Measurements from ENCODE around the gene ATG12.

DNA sequence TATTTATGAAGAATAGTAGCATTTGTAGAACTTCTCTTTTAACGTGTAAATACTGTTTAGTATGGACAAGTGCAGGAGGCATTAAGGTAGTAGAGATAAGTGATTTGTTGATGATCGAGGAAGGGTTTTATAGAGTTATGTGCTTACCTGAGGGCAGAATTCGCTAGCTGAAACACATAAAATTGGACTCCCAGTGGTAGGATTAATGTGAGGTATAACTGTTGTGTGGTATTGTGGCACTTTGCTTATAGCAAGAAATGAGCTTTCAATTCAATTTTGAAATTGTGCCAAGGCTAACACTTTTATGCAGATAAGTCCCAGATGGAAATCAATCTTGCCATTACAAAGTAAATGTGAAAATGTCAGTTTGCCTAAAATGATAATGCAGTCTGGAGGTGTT, 1.6 kb upstream of the ATG12 start:
- TF ChIP-seq, protein P1, sequence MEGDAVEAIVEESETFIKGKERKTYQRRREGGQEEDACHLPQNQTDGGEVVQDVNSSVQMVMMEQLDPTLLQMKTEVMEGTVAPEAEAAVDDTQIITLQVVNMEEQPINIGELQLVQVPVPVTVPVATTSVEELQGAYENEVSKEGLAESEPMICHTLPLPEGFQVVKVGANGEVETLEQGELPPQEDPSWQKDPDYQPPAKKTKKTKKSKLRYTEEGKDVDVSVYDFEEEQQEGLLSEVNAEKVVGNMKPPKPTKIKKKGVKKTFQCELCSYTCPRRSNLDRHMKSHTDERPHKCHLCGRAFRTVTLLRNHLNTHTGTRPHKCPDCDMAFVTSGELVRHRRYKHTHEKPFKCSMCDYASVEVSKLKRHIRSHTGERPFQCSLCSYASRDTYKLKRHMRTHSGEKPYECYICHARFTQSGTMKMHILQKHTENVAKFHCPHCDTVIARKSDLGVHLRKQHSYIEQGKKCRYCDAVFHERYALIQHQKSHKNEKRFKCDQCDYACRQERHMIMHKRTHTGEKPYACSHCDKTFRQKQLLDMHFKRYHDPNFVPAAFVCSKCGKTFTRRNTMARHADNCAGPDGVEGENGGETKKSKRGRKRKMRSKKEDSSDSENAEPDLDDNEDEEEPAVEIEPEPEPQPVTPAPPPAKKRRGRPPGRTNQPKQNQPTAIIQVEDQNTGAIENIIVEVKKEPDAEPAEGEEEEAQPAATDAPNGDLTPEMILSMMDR (IDR thresholded peaks at IDR 0.05), result no peak
- TF ChIP-seq POLR2AphosphoS5 (IDR thresholded peaks at IDR 0.05), result no peak
- TF ChIP-seq EP300 (IDR thresholded peaks at IDR 0.05), result no peak
